ENCODE results near the gene PLXNB3. TPM values are rescaled to one million over a fixed set of nuclear protein-coding genes. Genes with fewer than 3 reads are reported as not detected.
A peak's percentile ranks its signal among the peaks of the same experiment; 100 is the strongest.

Gene PLXNB3
- total RNA-seq, 1 donor from 2014 or later: 34.8 TPM

DNA sequence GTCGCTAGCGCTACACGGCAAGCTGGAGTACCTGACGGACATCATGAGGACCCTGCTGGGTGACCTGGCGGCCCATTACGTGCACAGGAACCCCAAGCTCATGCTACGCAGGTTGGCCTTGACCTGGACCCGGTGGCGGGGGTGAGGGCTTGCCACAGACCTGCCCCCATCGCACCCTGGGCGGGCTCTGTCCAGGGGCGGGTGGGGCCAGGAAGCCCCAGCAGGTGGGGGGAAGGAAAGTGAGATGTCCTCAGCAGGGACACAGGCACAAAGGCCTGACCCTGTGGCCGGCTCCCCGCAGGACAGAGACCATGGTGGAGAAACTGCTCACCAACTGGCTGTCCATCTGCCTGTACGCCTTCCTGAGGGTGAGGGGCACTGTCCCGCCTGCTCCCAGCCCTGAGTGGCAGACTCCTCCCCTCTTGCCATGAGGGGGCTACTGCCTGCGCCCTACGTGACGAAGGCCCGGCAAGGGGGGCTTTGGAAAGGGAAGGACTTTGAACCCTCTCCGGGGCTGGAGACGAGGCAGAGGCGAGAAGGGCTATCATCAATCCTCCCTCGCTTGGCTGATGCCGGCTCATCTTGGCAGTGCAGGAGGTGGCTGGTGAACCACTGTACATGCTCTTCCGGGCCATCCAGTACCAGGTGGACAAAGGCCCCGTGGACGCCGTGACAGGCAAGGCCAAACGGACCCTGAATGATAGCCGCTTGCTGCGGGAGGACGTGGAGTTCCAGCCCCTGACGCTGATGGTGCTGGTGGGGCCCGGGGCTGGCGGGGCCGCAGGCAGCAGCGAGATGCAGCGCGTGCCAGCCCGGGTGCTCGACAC lies 11.5 kb downstream of the PLXNB3 start:
- H3K36me3 Mint-ChIP-seq (ENCODE audit: low read depth): no peaks in the 10 kb centered on the region
- peak; percentile 85 for DNase-seq (ENCODE audit: low spot score)
- H3K4me1 Mint-ChIP-seq (ENCODE audit: low read depth): no peaks in the 10 kb centered on the region
- no peak overlapping the region for H3K4me3 Mint-ChIP-seq (ENCODE audit: unreplicated experiment)
- H3K27ac Mint-ChIP-seq (ENCODE audit: unreplicated experiment): no peak overlapping the region
- no peak for TF ChIP-seq CTCF (IDR thresholded peaks at IDR 0.05)
- H3K9me3 Mint-ChIP-seq (ENCODE audit: low read depth): no peaks in the 10 kb centered on the region
- no peaks in the 10 kb centered on the region for H3K27me3 Mint-ChIP-seq (ENCODE audit: low read depth)

- Mint-ChIP-seq H3K27me3 (ENCODE audit: low read depth) (no peaks in the 10 kb centered on the region), H3K27ac (ENCODE audit: unreplicated experiment) (no peak overlapping the region), H3K36me3 (ENCODE audit: low read depth) (no peaks in the 10 kb centered on the region), H3K4me1 (ENCODE audit: low read depth) (no peaks in the 10 kb centered on the region), H3K9me3 (ENCODE audit: low read depth) (no peaks in the 10 kb centered on the region), H3K4me3 (ENCODE audit: unreplicated experiment) (no peak overlapping the region)
- no peak for TF ChIP-seq CTCF (IDR thresholded peaks at IDR 0.05)
- DNase-seq (ENCODE audit: low spot score): no peak
Measured at GRCh38 chrX:153776120-153776599, 12.1 kb downstream of the PLXNB3 start.

- H3K27me3 Mint-ChIP-seq (ENCODE audit: low read depth): no peaks in the 10 kb centered on the region
Measured at GRCh38 chrX:153776611-153777045, 12.6 kb downstream of the PLXNB3 start.

DNA sequence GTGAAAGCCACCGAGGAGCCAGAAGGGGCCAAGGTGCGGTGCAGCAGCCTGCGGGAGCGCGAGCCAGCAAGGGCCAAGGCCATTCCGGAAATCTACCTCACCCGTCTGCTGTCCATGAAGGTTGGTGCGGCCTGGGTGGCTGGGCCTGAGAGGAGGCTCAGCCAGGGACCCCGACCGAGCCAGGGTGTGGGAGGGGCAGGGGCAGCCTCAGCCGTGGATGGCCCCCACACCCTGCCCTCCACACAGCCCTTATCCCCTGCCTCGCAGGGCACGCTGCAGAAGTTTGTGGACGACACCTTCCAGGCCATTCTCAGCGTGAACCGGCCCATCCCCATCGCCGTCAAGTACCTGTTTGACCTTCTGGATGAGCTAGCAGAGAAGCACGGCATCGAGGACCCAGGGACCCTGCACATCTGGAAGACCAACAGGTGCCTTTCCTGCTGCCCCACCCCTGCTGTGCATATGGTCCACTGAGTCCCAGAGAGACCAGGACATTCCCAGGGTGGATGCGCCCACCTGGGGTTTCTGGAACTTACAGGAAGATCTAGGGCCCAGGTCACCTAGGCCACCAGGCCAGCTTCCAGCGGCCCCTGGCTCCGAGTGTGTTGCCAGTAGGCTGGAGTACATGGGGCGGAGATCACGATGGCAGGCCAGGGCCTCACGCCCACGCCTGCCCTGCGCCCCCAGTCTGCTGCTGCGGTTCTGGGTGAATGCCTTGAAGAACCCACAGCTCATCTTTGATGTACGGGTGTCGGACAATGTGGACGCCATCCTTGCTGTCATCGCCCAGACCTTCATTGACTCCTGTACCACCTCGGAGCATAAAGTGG lies 13.4 kb downstream of the PLXNB3 start:
- no peaks in the 10 kb centered on the region for H3K4me1 Mint-ChIP-seq (ENCODE audit: low read depth)
- DNase-seq (ENCODE audit: low spot score): peak; percentile 76

More at GRCh38 chrX:153776611-153777045, 12.6 kb downstream of the PLXNB3 start:
- Mint-ChIP-seq H3K27ac (ENCODE audit: unreplicated experiment) (no peak overlapping the region), H3K36me3 (ENCODE audit: low read depth) (no peaks in the 10 kb centered on the region), H3K4me3 (ENCODE audit: unreplicated experiment) (no peak overlapping the region), H3K9me3 (ENCODE audit: low read depth) (no peaks in the 10 kb centered on the region), H3K4me1 (ENCODE audit: low read depth) (no peaks in the 10 kb centered on the region)
- no peak for TF ChIP-seq CTCF (IDR thresholded peaks at IDR 0.05)
- peak; percentile 76 for DNase-seq (ENCODE audit: low spot score)

More for the DNA sequence above, 13.4 kb downstream of the PLXNB3 start:
- no peak for TF ChIP-seq CTCF (IDR thresholded peaks at IDR 0.05)
- Mint-ChIP-seq H3K27ac (ENCODE audit: unreplicated experiment) (no peak overlapping the region), H3K27me3 (ENCODE audit: low read depth) (no peaks in the 10 kb centered on the region), H3K9me3 (ENCODE audit: low read depth) (no peaks in the 10 kb centered on the region), H3K4me3 (ENCODE audit: unreplicated experiment) (no peak overlapping the region), H3K36me3 (ENCODE audit: low read depth) (no peaks in the 10 kb centered on the region)
